ENCODE results near the gene HNRNPA0.

The HNRNPA0 gene

DNA sequence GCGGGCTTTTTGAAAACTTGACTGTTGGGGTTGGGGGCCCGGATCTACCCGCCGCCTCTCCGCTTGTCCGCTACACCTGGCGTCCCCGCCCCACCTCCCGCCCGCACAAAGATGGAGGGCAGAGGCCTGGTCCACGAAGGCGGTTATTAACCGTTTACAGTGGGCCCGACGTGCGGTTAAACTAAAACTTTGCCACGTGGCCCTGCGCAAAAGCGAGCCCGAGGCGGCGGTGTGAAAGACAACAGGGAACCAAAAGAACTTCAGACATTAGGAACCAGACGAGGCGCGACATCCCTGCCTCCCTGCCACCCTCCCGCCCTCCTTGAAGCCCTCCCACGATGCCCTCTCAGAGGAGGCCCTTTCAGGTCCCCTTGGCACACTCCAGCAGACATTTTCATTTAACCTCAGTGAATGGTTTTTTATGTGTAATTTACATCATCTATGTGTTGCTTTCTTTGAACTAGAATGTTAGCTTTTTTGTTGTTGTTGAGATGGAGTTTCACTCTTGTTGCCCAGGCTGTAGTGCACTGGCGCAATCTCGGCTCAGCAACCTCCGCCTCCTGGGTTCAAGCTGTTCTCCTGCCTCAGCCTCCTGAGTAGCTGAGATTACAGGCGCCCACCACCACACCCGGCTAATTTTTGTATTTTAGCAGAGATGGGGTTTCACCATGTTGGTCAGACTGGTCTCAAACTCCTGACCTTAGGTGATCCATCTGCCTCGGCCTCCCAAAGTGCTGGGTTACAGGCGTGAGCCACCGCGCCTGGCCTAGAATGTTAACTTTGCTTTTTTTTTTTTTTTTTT lies 999 bp upstream of the HNRNPA0 start:
- no peak for DNase-seq (ENCODE audit: low read depth)

DNA sequence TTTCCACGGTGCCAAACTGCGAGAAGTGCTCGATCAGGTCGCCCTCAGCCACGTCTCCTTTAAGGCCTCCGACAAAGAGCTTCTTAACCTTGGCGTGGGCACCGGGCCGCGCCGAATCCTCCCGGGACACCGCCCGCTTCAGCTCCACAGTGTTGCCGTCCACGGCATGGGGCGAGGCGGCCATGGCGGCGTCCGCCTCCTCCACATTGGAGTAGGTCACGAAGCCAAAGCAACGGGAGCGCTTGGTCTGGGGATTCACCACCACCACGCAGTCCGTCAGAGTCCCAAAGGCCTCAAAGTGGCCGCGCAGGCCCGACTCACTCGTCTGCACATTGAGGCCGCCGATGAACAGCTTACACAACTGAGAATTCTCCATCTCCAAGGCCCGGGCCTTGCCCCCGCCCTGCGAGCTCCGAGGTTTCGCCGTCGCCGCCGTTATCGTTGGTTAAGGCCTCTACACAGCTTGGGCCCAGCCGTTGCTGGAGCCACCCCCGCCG lies 424 bp downstream of the HNRNPA0 start:
- DNase-seq (ENCODE audit: low read depth): no peak

DNA sequence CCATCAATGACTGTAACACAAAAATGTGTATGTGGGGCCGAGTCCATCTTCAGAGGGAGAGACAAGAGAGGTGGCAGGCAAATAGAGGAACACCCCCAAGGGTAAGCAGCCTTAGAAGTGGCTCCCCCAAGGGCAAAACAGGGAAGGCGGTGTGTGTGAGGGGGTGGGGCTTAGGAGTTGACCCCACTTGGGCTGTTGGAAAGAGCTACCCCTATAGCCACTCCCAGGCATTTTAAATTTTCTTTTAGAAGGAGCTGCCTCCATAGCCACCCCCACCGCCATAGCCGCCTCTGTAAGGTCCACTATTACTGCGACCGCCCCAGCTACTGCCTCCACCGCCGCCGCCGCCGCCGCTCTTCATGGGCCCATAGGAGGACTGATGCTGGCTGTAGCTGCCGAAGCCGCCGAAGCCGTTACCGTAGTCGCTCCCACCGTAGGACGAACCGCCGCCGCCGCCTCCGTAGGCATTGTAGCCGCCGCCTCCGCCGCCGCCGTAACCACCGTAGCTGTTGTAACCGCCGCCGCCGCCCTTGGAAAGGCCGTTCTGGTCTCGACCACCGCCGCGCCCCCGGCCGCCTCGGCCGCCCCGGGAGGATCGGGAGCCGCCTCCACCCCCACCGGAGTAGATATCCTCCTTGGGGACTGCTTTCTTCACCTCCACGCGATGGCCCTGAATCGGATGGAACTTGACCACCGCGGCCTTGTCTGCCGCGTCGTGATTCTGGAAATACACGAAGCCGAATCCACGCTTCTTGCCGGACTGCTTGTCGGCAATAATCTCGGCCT lies 1.1 kb downstream of the HNRNPA0 start:
- DNase-seq (ENCODE audit: low read depth): no peak

DNA sequence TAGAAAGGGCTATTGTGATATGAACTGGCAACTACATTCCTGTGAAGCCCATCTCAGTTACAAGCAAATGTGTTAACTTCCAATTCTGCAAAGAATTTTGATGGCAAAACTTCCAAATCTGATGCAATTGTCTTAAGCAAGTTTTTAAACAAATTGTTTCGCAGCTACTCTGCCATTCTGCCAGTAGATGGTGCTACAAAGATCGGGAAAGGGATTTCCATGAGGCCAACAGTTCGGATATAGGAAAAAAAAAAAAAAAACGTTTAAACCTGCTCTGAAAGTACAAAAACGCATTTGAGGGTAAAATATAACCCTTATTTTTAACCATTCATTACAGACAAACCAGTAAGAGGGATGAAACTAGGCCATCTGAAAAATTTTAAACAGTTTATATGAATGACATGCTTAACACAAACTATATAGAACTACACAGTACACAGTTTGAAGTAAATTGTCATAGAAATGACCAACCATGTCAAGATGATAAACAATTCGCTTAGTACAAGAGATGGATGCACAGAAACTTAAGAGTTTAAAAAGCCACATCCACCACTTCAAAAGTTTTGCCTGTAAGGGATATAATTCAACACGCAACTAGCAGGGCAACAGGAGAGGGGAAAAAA lies 2.2 kb downstream of the HNRNPA0 start:
- DNase-seq (ENCODE audit: low read depth): peak; percentile 14

DNA sequence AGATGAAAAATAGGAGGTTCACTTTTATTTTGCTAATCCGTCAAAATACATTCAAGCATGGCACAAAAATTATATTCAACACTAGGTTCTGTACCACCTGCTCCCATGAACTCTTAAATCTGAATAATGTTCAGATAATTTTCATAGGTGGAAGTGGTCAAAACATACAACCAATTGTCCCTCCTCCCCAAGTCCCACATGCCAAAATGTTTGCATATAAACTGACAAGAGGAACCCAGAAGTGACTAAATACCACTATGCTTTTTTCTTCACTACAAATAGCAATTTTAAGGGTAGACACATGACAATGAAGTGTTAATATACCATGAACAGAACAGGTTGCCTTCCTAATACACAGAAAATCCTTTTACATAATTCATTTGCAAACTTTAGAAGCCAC lies 3.7 kb downstream of the HNRNPA0 start:
- no peak for DNase-seq (ENCODE audit: low read depth)

DNA sequence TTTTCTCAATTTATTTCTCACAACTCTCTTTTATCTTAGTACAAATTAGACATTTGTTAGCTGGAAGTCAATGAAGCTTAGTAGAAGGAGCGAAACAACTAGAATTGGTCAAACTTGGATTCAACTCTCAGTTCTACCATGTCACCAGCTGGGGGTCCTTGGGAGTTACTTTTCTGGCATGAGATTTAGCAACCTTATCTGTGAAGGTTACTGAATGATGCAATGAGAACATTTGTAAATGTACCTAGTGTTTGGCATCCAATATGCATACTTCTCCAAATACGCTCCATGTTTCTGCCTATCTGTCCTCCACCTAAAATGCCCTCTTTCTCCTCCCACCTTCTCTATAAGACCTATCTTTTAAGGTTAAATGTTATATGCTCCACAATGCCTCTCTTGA lies 6.3 kb downstream of the HNRNPA0 start:
- DNase-seq (ENCODE audit: low read depth): no peak

DNA sequence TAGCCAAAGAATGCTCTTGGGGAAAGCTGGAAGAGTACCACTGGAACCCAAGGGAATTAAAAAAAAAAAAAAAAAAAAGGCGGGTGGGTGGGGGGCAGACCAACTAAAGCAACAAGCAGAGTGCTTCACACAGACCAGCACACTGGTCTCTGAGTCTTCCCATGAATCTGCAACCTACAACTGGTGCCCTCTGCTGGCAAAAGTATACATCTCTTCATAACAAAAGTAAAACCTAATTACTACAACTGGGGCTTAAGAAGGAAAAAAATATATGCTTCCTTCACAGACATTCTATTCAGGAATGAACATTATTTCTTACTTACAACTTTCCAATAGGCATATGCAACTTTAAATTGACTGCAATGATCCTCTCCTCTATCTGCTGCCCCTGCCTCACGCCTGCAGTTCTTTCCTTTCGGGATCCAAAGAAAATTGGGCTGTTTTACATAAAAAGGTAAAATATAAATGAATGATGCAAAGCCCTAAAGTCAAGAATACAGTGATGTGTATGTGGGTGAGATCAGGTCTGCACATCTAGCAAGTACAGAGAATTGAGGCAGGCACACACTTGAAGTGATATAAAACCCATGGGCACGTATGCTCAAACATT lies 11.0 kb downstream of the HNRNPA0 start:
- DNase-seq (ENCODE audit: low read depth): peak; percentile 12

DNA sequence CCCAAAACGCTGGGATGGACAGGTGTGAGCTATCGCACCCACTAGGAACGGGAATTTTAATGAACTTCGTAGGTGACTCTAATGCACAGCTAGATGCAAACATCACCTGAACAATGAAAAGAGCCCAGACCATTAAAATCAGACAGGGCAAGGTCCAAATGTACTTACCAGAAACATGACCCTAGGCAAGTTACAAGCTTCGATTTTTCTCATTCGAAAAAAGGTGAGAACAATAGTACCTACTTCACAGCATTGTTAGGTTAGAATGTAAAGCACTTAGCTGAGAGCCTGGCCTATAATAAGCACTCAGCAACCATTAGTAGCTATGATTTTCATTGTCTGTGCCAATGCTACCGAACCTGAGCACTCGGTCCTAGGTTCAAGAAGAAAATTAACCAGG lies 12.4 kb downstream of the HNRNPA0 start:
- no peak for DNase-seq (ENCODE audit: low read depth)

DNA sequence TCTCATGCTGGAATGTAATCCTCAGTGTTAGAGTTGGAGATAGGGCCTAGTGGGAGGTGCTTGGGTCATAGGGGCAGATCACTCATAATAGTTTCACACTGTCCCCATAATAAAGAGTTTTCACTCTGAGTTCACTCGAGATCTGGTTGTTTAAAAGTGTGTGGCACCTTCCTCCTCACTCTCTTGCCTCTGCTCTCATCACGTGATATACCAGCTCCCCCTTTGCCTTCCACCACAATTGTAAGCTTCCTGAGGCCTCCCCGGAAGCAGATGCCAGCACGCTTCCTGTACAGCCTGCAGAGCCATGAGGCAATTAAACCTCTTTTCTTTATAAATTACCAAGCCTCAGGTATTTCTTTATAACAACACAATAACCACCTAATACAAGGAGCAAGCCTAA lies 14.4 kb downstream of the HNRNPA0 start:
- no peak for DNase-seq (ENCODE audit: low read depth)

DNA sequence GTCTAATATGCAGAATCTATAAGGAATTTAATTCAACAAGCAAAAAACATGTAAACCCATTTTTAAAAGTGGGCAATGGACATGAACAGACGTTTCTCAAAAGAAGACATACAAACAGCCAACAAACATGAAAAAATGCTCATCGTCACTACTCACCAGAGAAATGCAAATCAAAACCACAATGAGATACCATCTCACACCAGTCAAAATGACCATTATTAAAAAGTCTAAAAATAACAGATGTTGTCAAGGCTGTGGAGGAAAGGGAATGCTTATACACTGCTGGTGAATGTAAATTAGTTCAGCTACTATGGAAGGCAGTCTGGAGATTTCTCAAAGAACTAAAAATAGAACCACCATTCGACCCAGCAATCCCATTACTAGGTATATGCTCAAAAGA lies 15.2 kb downstream of the HNRNPA0 start:
- no peak for DNase-seq (ENCODE audit: low read depth)

DNA sequence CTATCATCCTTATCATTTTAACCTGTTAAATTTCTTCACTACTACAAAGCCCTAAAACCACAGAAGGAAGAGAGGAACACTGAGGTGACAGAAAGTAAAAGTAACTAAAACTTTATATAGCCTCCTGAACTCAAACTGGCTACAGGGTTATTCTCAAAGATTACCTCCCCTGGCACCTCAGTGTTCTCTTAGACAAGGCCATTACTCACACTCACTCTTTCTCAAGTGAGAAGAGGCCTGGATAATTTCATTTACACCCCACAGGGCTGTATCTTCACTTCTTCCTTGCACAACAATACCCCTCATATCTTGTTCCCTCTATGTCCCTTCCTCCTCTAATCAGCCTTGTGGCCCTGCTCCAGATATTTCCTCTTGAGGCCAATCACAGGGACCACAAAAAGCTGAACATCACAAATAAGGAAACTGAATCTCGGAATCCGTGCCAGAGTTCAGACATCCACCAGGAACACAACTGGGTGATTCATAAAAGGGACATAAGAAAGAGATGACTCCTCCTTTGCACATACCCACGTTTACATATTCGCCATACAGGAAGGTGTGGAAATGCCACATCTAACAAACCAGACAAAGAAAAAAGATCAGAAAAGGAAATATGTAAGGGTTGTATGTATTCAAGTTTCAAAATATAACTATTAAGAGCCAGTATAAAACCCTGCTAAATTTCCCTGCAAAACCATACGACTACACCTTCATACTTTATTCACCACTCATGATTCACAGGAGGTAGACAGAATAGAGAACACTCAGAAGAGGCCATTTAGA lies 16.6 kb downstream of the HNRNPA0 start:
- no peak for DNase-seq (ENCODE audit: low read depth)

DNA sequence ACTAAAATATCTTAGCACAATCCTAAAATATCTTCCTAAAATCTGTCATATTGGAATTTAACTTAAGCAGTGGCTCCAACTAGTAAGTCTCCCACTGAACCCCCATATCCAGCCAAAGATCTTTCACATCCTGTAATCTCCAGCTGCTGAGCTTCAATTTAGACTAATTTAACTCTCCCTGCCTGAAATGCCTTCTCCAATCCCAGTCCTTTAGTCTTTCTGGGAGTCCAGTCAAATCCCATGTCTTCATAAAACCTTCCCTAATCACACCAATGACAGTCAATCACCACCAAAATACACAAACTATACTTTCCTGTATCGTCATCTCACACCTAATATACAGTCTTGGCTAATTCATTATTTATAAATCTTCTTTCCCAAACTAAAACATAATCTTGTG lies 17.7 kb downstream of the HNRNPA0 start:
- no peak for DNase-seq (ENCODE audit: low read depth)

DNA sequence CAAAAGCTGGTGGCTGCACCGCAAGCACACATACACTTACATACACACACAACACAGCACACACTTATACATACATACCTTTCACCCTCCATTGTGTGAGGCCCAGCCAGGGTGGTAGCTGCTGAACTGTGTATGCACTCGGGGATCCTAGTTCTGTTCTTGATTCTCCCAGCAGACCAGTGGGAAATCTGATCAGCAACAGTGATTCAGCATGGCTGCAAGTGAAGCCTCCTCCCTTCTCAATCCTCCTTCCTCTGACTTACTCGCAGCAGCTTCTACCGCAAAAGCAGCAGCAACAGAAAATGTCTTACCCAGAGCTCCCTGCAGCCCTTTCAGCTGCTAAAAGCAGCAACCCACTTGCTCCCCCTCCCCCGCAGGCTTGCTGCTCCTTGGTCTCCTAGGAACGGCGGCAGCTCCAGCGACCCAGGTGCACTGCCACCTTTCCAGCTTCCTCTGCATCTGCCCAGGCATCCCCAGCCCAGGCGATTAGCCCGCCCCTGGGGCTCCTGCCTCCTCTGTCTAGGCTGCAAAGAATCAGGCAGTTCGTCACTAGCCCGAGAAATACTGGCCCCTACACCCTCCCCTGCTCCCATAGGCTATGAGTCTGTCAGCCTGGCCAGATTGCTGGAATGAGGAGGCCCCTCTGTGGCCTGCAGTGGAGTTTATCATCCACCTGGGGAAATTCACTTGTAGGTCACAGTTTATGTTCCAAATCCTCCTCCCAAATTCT lies 18.4 kb downstream of the HNRNPA0 start, which contains the start of gene KLHL3:
TSS of gene KLHL3 (minus strand) at position 535 of the 730 bp plus-strand sequence. CDS start at position 92, 443 bp downstream.
- no peak for DNase-seq (ENCODE audit: low read depth)

DNA sequence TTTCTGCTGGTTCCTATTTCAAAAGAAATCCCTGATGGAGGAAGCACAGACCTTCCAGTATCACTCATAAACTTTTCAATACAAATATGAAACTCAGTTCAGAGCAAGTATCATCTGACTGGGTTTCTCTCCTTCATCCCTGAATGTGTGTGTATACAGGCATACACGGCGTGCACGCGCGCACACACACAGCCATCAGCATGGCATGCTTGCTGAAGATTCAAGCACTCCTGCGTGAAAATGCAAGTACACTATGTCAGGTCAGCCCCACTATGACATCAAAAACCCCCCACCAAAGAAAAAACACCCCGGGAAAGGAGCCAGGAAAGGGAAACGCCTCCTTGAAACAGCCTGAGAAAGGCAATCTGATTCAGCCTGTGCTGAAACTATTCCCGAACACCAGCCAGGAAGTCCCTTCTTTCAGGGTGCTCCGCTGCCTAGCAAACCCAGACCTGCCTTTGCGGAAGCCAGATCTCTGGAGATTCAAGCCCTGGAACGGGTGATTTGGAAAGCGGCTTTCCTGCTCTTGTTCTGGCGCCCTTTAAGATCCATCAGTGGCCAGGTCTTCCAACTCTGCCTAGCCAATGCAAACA lies 19.1 kb downstream of the HNRNPA0 start:
- DNase-seq (ENCODE audit: low read depth): no peak

DNA sequence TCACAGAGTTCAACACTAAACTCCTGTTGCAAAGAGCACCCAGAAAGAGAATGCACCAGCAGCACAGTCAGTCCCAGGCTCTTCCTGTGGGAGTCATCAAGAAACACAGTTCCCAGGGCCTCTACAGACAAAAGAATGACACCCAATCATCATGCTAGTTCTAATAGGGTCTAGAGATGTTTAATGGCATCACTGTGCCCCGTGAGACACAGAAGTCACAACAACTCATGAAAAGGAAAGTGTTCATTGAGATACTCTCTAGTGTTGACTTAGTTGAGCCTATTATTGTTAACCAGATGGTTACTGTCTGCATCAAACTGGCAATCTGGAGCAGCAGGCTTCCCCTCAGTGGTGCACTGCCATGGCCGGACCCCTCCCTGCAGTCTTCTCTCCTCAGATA lies 19.8 kb downstream of the HNRNPA0 start:
- no peak for DNase-seq (ENCODE audit: low read depth)

DNA sequence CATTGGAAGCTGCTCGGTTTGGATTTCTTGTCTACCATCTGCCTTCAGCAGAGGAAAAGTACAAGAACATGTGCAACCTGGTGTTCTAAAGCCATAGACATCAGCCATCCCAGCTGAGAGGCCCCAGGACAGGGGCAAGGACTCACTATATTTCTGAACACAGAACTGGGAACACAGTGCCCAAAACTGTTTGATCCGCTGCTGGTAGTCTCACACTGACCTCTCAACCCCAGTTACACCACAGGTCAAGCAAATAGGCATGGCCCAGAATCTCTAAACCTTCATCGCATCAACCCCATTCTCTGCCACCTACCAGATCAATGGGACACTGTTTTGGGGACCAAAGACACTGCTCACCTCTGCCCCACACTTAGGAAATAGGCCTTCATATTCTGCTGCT lies 20.2 kb downstream of the HNRNPA0 start:
- no peak for DNase-seq (ENCODE audit: low read depth)

DNA sequence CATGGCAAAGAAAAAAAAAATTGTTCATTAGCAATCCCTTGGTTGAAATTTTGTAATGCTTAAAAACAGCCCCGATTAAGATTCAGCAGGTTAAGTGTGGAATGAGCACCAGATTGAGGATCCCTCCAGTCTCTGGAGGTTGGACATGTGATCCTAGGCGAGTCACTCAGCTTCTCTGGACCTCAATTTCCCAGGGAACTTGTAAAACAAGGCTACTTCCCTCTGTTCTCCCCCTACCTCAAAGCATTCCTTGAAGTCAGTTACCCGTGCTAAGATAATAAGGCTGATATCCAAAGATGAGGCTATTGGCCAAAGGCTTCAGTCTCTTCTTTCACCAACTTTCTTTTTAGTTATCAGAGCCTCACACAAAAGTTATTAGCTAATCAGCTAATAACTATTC lies 21.2 kb downstream of the HNRNPA0 start:
- no peak for DNase-seq (ENCODE audit: low read depth)

DNA sequence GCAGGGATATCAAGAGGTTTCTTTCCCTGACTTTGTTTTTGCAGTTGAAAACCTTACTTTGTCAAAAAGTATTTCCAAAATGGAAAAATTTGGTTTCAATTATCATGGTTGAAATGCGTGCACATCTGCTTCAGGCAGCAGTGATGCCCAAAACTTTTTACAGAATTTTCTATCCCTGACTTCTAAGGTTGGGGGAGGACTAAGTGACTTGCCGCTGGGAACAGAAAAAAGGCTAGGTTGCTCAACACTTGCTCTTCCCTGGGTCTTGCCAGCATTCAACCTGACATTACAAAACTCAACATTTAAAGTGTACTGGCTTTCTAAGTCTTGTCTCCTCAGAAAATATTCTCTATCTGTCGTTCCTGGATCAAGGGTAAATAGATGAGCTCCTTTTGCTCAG lies 23.0 kb downstream of the HNRNPA0 start:
- no peak for DNase-seq (ENCODE audit: low read depth)

DNA sequence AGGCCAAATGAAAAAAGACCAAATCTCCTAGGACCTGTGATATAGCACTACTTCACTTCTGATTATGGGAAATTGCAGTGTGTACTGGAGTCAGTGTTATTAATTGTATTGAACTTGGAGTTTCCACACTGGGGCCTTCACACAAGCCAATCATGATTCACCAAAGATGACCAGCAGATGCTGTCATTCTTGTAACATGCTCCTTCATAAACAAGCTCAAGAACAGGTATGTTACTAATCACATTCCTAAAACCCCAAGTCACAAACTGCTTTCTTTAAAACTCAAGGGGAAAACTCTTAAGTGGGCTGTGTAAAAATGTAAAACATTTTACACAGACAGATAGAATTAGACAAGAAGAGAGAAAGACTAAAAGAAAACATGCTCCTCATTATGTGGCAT lies 23.8 kb downstream of the HNRNPA0 start:
- DNase-seq (ENCODE audit: low read depth): no peak

DNA sequence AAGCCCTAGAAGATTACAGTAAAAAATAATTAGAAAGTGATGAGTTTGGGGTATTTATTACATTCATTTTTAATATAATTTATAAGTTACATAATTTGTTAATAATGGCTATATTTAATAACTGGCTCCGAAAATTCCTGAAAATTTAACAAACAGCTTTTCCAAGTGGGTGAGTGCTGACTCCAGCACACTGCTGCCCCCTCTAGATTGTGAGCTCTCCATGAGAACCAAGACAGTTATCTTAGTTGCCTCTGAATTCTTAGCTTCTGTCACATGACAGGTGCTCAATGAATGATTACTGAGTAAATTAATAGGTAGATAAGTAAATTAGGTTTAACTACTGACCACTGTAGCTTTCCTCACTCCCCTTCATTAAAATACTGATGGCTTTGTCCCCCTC lies 26.1 kb downstream of the HNRNPA0 start:
- DNase-seq (ENCODE audit: low read depth): no peak
